HPDE6-E6E7 (cell line): ENCODE results near the gene CCDC32.
A peak's percentile ranks its signal among the peaks of the same experiment; 100 is the strongest.
"Not testable (repeated sequence)": the region's sequence is repeated elsewhere in the genome, so short reads cannot be mapped to it uniquely, and the experiment has no call there.

Experiments used
- DNase-seq: peaks from one replicate; pipeline ENCODE4 v3.0.0; 2011; ENCODE audit warnings: missing footprints; ENCODE audit errors: extremely low spot score

The CCDC32 gene, protein sequence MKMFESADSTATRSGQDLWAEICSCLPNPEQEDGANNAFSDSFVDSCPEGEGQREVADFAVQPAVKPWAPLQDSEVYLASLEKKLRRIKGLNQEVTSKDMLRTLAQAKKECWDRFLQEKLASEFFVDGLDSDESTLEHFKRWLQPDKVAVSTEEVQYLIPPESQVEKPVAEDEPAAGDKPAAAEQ

DNA sequence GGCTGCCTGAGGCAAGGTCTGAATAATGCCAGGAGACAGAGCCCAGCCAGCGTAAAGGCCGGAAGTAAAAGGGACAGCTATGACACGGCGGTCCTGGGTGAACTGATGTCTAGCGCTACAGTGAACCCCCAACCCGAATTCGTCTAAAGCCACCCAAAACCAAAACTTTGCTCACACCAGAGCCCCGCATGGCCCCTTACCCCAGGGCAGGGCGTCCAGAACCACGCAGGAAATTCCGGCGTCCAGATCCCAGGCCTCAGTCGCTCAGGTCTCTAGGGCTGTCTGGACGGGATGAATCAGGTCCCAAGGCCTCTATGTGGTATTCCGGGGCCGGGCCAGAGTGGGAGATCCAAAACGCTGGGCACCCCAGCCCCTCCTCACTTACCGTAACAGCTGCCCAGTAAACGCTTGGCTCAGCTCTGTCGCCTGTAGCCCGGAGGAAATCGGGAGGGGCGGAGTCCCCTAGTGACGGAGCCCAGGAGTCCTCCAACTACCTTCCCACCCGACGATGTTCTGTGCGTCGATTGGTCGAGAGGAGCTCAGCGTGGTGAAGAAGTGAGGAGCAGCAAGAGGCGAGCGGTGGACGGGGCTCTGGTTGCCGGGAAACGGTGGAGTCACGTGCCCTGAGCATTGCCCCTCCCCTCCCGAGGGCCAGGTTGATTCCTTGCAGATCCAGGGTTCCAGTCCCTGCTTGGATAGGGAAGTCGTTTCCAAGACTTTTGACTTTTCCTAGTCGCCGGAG is at the start of gene CCDC32:
TSS of gene CCDC32 (minus strand) at position 452 of the 742 bp plus-strand sequence. CDS start 2,027 bp downstream, outside the sequence.
- peak; percentile 100 for DNase-seq

GRCh38 chr15:40613080-40613479 is 48.2 kb upstream of the CCDC32 start:
- DNase-seq: no peak

DNA sequence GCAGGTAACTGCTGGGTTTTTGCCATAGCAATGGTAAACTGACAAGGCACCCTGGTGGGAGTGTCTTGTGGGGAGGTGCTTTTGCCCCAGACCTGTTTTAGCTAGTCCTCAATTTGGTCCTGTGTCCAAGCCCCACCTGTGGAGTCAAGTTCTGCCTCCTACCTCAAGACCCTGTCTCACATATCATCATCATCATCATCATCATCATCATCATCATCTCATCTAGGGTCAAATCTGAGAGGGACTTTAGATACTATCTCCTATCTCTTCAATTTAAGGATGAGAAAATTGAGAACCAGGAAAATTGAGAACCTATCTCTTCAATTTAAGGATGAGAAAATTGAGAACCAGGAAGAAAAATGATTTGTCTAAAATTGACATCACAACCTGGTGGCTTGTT is 39.1 kb upstream of the CCDC32 start:
- DNase-seq: no peak

DNA sequence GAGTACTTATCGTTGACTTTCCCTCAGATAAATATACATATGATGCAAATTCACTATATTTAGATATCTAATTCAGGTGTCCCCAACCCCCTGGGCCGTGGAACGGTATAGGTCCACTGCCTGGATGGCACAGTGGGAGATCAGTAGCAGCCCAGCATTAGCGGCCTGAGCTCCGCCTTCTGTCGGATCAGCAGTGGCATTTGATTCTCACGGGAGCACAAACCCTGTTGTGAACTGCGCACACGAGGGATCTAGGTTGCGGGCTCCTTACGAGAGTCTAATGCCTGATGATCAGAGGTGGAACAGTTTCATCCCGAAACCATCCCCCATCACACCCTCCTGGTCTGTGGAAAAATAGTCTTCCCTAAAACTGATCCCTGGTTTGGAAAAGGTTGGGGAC is 36.1 kb upstream of the CCDC32 start:
- no peak for DNase-seq

DNA sequence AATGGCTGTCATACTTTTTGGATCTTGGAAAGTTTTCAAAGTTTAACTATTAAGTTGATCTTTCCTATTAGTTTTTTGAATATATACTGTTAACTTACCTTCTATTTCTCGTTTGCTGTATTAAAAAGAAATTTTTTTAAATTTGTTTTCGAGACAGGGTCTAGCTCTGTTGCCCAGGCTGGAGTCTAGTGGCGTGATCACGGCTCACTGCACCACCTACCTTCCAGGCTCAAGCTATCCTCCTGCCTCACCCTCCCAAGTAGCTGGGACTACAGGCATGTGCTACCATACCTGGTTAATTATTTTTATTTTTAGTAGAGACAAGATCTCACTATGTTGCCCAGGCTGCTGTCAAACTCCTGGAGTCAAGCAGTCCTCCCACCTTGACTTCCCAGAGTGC is 33.8 kb upstream of the CCDC32 start:
- DNase-seq: no peak

- no peak for DNase-seq
Measured at GRCh38 chr15:40598126-40598525, 33.3 kb upstream of the CCDC32 start.

GRCh38 chr15:40597024-40597423 is 32.2 kb upstream of the CCDC32 start:
- DNase-seq: no peak

DNA sequence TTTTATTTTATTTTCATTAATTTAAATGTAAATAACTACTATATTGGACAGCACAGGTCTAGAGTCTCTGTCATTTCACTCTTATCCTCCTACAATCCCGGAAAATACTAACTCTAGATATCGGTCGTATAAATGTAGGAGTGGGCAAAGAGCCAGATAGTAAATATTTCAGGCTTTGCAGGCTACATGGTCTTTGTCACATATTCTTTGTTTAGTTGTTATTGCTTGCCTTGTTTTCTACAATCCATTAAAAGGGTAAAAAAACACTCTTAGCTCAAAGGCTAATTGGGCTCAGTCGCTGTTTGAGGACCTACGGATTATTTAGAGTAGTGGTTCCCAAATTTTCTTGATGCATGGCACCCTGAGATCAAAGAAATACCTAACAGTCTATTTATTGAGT is 30.9 kb upstream of the CCDC32 start:
- no peak for DNase-seq

GRCh38 chr15:40595219-40595618 is 30.4 kb upstream of the CCDC32 start:
- no peak for DNase-seq

GRCh38 chr15:40594429-40594836 is 29.6 kb upstream of the CCDC32 start:
- peak; percentile 37 for DNase-seq

DNA sequence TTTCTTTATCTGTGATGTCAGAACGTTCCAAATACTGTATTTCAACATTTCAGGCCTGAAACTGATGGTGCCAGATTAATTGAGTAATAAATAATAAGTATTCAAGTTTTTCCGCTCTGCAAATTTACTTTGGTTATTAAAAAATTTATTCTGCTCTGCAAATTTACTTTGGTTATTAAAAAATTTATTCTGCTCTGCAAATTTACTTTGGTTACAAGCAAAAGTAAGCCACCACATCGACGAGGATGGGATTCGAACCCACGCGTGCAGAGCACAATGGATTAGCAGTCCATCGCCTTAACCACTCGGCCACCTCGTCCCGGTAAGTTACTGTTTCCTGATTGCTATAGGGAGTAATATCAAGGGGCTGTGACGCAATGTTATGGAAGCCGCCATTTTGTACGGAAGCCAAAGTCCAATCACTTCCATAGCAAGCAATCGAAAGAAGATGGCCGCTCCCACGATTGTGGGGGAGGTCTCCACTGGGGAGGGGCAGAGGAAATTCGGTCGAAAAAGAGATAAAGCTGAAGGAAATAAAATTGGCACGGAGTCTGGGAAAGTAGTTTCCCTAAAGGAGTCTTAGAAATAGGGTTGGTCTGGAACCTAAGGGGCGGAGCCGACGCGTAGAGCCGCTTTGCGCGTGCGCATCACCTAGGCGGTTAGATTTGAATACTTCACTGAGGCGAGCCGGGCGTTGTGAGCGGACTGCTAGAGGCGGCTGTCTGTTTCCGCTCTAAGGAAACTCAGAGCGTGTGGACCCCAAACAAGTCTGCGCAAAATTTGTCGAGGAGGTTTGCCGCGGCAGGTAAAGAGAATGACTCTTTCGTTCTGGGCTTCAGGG is 29.0 kb upstream of the CCDC32 start, which contains the start of gene KNL1:
TSS of gene KNL1 (plus strand) at position 662 of the 841 bp plus-strand sequence. CDS start 8,683 bp downstream, outside the sequence.
- DNase-seq: peak; percentile 74

DNA sequence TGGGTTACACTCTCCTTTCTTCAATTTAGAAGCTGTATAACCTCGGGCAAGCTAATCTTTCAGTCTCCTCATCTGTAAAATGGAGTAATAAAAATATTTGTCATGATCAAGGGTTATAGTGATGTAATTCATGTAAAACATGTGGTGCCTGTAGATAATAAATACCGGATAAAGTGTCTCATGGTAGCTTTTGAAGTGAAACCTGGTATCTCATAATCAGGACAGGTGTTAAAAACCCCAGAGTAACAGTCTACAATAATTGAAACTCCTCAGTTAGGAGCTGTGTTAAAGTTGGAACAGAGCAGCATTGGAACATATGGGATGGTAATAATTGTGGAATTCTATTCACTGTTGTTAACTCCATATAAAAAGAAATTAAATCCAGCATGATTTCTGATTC is 28.3 kb upstream of the CCDC32 start:
- no peak for DNase-seq

- no peak for DNase-seq
Measured at GRCh38 chr15:40591389-40591788, 26.5 kb upstream of the CCDC32 start.

DNA sequence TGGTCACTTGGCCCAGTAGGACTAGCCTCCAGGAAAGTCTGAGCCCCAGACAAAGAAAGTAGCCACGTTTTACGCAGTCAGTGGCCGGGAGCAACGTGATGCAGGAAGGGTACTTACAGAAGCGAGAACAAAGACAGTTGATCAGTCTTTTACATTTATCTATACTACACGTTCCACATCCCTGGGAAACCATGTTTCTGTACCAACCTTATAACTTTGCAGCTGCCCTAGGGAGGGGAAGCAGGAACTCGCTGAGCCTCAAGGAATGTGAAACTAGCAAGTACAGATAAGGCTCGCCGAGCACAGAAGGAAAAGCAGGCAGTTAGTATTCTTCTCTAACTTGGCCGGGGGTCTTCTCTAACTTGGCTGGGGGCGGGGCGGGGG is 25.8 kb upstream of the CCDC32 start:
- DNase-seq: no peak

GRCh38 chr15:40584191-40584590 is 19.3 kb upstream of the CCDC32 start:
- no peak for DNase-seq

- no peak for DNase-seq
Measured at GRCh38 chr15:40582726-40583246, 17.9 kb upstream of the CCDC32 start.

DNA sequence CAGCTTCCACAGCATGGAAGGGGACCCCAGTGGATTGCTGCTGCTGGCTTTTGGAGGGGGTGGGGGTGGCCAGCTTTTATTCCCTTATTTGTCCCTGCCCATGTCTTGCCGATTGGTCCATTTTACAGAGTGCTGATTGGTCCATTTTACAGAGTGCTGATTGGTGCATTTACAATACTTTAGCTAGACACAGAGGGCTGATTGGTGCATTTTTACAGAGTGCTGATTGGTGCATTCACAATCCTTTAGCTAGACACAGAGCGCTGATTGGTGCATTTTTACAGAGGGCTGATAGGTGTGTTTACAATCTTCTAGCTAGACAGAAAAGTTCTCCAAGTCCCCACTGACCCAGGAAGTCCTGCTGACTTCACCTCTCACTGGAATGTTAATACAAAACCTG is 17.0 kb upstream of the CCDC32 start:
- not testable (repeated sequence) for DNase-seq

DNA sequence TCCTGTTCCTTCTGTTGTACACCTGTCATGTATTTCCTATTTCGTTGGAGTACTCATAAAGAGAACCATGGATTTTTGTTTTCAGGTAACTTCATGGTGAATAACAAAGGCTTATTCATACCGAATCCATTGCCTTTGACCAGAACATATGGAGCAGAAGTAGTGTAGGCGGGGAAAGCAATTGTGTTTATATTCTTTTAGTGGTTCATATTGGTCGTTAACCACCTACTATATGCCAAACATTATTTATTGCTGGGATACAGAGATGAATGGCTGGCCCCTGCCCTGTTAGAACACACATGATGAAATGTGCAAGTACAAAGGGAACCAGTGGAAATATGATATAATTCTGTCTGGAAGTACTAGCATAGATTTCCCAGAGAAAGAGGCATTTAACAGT is 14.1 kb upstream of the CCDC32 start:
- DNase-seq: no peak

DNA sequence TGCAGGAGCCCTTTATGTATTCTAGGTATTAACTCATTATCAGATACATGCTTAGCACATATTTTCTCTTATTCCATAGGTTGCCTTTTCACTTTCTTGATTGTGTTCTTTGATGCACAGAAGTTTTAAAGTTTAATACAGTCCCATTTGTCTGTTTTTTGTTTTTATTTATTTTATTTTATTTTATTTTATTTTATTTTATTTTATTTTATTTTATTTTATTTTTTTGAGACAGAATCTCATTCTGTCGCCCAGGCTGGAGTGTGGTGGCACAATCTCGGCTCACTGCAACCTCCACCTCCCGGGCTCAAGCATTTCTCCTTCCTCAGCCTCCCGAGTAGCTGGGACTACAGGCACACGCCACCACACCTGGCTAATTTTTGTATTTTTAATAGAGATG is 12.1 kb upstream of the CCDC32 start:
- DNase-seq: not testable (repeated sequence)

- DNase-seq: no peak
Measured at GRCh38 chr15:40575113-40575512, 10.3 kb upstream of the CCDC32 start.

DNA sequence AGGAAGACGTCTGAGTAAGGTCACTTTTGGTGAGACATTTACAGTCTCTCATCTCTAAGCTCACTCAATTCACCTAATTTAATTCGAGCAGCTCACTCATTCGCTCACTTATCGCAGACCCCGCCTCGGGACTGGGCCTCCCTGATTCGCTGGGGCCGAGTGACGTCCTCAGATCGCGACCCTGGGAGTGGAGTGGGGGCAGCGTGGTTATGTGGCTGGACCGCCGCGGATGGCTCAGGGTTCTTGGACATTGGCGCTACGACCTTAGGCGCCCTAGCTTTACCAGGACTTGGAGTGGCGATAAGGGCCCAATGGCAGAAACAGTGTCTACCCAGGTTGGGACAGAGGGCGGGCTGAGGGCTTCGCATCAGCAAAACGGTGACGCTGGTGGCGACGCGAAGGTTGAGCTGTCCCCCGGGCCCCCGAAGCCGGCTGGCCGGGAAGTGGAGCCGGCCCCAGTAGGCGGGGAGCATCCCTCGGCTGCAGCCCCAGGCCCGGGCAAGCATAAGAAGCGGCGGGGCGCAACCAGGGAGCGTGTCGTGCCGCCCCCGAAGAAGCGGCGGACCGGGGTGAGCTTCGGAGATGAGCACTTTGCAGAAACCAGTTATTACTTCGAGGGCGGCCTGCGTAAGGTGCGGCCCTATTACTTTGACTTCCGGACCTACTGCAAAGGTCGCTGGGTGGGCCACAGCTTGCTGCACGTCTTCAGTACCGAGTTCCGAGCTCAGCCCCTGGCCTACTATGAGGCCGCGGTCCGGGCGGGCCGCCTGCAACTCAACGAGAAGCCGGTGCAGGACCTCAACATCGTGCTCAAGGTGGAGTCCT is 4.5 kb upstream of the CCDC32 start, which contains the start of gene RPUSD2:
TSS of gene RPUSD2 (plus strand) at position 171 of the 825 bp plus-strand sequence. CDS start at position 210, 39 bp downstream.
- DNase-seq: peak; percentile 94
